ENCODE results near the gene PPP2R3B. TPM values are rescaled to one million over a fixed set of nuclear protein-coding genes. Genes with fewer than 3 reads are reported as not detected.

The PPP2R3B gene
- polyA plus RNA-seq, 1 donor from 2014 or later: 41.7 TPM

DNA sequence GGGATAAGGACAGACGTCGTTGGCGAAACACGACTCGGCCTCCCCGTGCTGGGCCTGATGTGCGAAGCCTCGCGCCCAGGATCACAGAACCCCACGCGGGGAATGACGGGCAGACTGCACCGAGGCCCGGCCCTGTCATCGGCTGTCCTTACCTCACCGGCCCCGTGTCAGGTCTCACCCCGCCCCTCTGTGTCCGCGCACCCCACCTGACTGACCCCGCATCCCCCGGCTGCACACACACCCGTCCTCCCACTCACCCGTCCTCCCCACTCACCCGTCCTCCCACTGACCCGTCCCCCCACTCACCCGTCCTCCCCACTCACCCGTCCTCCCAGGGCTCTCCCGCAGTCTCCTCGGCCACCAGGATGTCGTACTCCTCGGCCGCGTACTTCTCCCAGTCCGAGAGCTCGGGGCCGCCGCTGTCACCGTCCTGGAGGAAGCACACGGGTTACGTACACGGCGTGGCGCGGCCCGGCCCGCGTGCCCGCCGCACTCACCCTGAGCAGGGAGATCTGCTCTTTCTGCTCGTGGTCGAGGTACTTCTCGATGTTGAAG lies 48.3 kb downstream of the PPP2R3B start:
- Histone ChIP-seq H3F3A (ENCODE audit: insufficient read depth, low read length, poor library complexity, severe bottlenecking) (no peaks in the 10 kb centered on the region), H3K4me2 (ENCODE audit: low read length) (no peak overlapping the region), H3K9ac (ENCODE audit: low read length) (no peak overlapping the region), H3K9me2 (ENCODE audit: insufficient read depth, low read length) (no peaks in the 10 kb centered on the region), H3K36me3 (ENCODE audit: insufficient read depth, low read length) (peaks cover 5% of the 10 kb centered on the region), H2AFZ (ENCODE audit: low read depth, low read length) (no peak overlapping the region), H4K20me1 (ENCODE audit: insufficient read depth) (no peaks in the 10 kb centered on the region), H3K27me3 (ENCODE audit: insufficient read depth, low read depth, low read length) (no peaks in the 10 kb centered on the region), H3K9me3 (ENCODE audit: low read length) (peaks cover 3% of the 10 kb centered on the region), H3K79me2 (replicated peaks; ENCODE audit: insufficient read depth, low read length) (no peaks in the 10 kb centered on the region), H3K27ac (ENCODE audit: low read length) (no peak overlapping the region), H3K4me3 (ENCODE audit: low read length) (no peak overlapping the region)
- TF ChIP-seq TAF1 (IDR thresholded peaks at IDR 0.05; ENCODE audit: low read depth) (no peak), CTCF (IDR thresholded peaks at IDR 0.05; ENCODE audit: poor library complexity, severe bottlenecking) (no peak), RAD21 (conservative IDR thresholded peaks at IDR 0.05) (no peak), POLR2AphosphoS5 (IDR thresholded peaks at IDR 0.05) (no peak), SMC3 (conservative IDR thresholded peaks at IDR 0.05; ENCODE audit: poor library complexity) (no peak)
- TF ChIP-seq, protein P1, sequence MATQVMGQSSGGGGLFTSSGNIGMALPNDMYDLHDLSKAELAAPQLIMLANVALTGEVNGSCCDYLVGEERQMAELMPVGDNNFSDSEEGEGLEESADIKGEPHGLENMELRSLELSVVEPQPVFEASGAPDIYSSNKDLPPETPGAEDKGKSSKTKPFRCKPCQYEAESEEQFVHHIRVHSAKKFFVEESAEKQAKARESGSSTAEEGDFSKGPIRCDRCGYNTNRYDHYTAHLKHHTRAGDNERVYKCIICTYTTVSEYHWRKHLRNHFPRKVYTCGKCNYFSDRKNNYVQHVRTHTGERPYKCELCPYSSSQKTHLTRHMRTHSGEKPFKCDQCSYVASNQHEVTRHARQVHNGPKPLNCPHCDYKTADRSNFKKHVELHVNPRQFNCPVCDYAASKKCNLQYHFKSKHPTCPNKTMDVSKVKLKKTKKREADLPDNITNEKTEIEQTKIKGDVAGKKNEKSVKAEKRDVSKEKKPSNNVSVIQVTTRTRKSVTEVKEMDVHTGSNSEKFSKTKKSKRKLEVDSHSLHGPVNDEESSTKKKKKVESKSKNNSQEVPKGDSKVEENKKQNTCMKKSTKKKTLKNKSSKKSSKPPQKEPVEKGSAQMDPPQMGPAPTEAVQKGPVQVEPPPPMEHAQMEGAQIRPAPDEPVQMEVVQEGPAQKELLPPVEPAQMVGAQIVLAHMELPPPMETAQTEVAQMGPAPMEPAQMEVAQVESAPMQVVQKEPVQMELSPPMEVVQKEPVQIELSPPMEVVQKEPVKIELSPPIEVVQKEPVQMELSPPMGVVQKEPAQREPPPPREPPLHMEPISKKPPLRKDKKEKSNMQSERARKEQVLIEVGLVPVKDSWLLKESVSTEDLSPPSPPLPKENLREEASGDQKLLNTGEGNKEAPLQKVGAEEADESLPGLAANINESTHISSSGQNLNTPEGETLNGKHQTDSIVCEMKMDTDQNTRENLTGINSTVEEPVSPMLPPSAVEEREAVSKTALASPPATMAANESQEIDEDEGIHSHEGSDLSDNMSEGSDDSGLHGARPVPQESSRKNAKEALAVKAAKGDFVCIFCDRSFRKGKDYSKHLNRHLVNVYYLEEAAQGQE (IDR thresholded peaks at IDR 0.05; ENCODE audit: borderline replicate concordance): no peak

- peaks cover 3% of the 10 kb centered on the region for H3K9me3 ChIP-seq (ENCODE audit: low read length)
Observed at GRCh38 chrX:337331-337831, 49.3 kb downstream of the PPP2R3B start.

More at GRCh38 chrX:337331-337831, 49.3 kb downstream of the PPP2R3B start:
- H3K4me2 ChIP-seq (ENCODE audit: low read length): no peak overlapping the region
- TF ChIP-seq EP300 (conservative IDR thresholded peaks at IDR 0.05; ENCODE audit: poor library complexity, severe bottlenecking) (no peak), CTCF (IDR thresholded peaks at IDR 0.05; ENCODE audit: poor library complexity, severe bottlenecking) (no peak), RAD21 (conservative IDR thresholded peaks at IDR 0.05) (no peak), POLR2AphosphoS5 (IDR thresholded peaks at IDR 0.05) (no peak), SMC3 (conservative IDR thresholded peaks at IDR 0.05; ENCODE audit: poor library complexity) (no peak)
- no peak overlapping the region for H3K9ac ChIP-seq (ENCODE audit: low read length)
- no peak overlapping the region for H2AFZ ChIP-seq (ENCODE audit: low read depth, low read length)
- no peaks in the 10 kb centered on the region for H3K27me3 ChIP-seq (ENCODE audit: insufficient read depth, low read depth, low read length)
- H3K79me2 ChIP-seq (replicated peaks; ENCODE audit: insufficient read depth, low read length): no peaks in the 10 kb centered on the region
- no peak overlapping the region for H3K4me3 ChIP-seq (ENCODE audit: low read length)
- H4K20me1 ChIP-seq (ENCODE audit: insufficient read depth): no peaks in the 10 kb centered on the region
- no peaks in the 10 kb centered on the region for H3K9me2 ChIP-seq (ENCODE audit: insufficient read depth, low read length)
- no peak overlapping the region for H3K27ac ChIP-seq (ENCODE audit: low read length)
- no peaks in the 10 kb centered on the region for H3F3A ChIP-seq (ENCODE audit: insufficient read depth, low read length, poor library complexity, severe bottlenecking)
- H3K36me3 ChIP-seq (ENCODE audit: insufficient read depth, low read length): peaks cover 5% of the 10 kb centered on the region

All from neural cell (in vitro differentiated cells).